ENCODE results near the gene SCAND1.

The SCAND1 gene

GRCh38 chr20:35910254-35910653 is 44.0 kb downstream of the SCAND1 start:
- in situ Hi-C loops (cut with MboI; ENCODE audit: low pct_unique_long_range_greater_than_20kb, low sequenced_read_pairs) = no loop called here
- no peak for DNase-seq

- DNase-seq = no peak
- in situ Hi-C loops (cut with MboI; ENCODE audit: low pct_unique_long_range_greater_than_20kb, low sequenced_read_pairs) = no loop called here
Observed at GRCh38 chr20:35909796-35910195, 44.5 kb downstream of the SCAND1 start.

- no peak for DNase-seq
- in situ Hi-C loops (cut with MboI; ENCODE audit: low pct_unique_long_range_greater_than_20kb, low sequenced_read_pairs) = no loop called here
Observed at GRCh38 chr20:35909176-35909575, 45.1 kb downstream of the SCAND1 start.

DNA sequence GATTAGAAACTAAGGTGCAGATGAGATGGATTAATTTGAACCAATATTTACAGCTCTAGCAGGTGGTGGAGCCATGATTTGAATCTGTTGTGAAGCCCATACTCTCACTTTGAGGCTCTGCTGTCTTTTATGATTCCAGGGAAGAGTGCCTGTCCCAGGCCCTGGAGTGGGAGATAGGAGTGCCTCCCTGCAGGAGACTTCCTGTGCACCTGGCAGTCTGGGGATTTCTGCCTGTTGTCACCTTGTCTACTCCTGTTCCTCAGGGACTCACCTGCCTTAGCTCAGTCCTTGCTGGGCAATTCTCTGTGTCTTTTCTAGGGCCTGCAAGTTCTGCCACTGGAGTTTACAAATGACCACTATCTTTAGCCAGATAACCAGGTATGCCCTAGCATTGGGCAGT is 46.3 kb downstream of the SCAND1 start:
- in situ Hi-C loops (cut with MboI; ENCODE audit: low pct_unique_long_range_greater_than_20kb, low sequenced_read_pairs) = no loop called here
- DNase-seq = no peak

DNA sequence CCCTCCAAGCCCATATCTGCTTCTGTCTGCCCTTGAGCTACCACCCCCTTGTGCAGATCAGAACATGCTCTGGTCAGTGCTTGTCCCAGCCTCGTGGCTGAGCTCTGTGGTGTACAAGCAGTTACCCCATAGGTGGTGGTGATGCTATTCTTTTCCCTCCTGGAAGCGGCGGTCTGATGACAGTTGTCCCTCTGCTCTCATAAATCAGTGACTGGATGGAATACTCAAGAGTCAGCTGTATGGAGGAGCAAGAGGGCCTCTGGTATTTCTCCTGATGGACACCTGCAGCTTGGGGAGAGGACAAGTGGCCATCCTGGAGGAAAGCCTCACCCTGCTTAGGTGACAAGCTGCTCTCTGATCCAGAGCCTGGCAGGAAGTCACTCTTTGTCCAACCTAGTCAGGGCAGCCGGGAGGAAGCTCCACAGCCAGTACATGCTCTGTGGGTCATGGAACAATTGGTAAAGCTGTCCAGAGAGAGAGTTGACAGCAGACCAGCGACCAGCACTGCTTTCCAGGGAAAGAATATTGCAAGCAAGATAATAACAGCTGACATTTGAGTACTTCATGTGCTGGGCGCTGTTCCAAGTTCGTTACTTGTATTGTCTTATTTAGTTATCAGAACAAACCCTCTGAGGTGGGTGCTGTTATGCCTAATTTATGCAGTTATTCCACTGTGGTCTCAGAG is 47.1 kb downstream of the SCAND1 start:
- in situ Hi-C loops (cut with MboI; ENCODE audit: low pct_unique_long_range_greater_than_20kb, low sequenced_read_pairs) = no loop called here
- no peak for DNase-seq

- DNase-seq = no peak
- in situ Hi-C loops (cut with MboI; ENCODE audit: low pct_unique_long_range_greater_than_20kb, low sequenced_read_pairs) = no loop called here
Observed at GRCh38 chr20:35904982-35905663, 49.2 kb downstream of the SCAND1 start.

- no peak for DNase-seq
Observed at GRCh38 chr20:35903843-35904242, 50.5 kb downstream of the SCAND1 start.

More at GRCh38 chr20:35903843-35904242, 50.5 kb downstream of the SCAND1 start:
- in situ Hi-C loops (cut with MboI; ENCODE audit: low pct_unique_long_range_greater_than_20kb, low sequenced_read_pairs) = no loop called here
